Hepatocyte (in vitro differentiated cells): ENCODE measurements around the gene RADIL.

Experiments used
- CTCF ChIP-seq: fragments of 200-600 bp; sonication (generic); IDR thresholded peaks from 2 replicates; pipeline ENCODE4 v1.5.1; 2016; ENCODE audit warnings: antibody characterized with exemption, mild to moderate bottlenecking; ENCODE audit not compliant: poor library complexity
- EZH2 ChIP-seq: fragments of 200-600 bp; sonication (generic); IDR thresholded peaks from 2 replicates; pipeline ENCODE4 v1.6.1; 2016; ENCODE audit warnings: antibody characterized with exemption, mild to moderate bottlenecking, borderline replicate concordance
- EZH2phosphoT487 ChIP-seq: fragments of 200-600 bp; sonication (generic); IDR thresholded peaks from one replicate; pipeline ENCODE4 v1.6.1; 2018; ENCODE audit warnings: antibody characterized with exemption, mild to moderate bottlenecking, low read depth, moderate library complexity; ENCODE audit not compliant: unreplicated experiment, severe bottlenecking

GRCh38 chr7:4807598-4808016, 75.9 kb downstream of the RADIL start:
- TF ChIP-seq CTCF (no peak), EZH2 (no peak), EZH2phosphoT487 (no peak)
